Measurements from ENCODE around the gene FNBP1. TPM values are rescaled to one million over a fixed set of nuclear protein-coding genes. Genes with fewer than 3 reads are reported as not detected.
A peak's percentile ranks its signal among the peaks of the same experiment; 100 is the strongest.
"Not testable (repeated sequence)": the region's sequence is repeated elsewhere in the genome, so short reads cannot be mapped to it uniquely, and the experiment has no call there.

FNBP1 gene
- total and polyA plus RNA-seq, 9 donors, result 15.0 to 28.4 (median 18.2) TPM

DNA sequence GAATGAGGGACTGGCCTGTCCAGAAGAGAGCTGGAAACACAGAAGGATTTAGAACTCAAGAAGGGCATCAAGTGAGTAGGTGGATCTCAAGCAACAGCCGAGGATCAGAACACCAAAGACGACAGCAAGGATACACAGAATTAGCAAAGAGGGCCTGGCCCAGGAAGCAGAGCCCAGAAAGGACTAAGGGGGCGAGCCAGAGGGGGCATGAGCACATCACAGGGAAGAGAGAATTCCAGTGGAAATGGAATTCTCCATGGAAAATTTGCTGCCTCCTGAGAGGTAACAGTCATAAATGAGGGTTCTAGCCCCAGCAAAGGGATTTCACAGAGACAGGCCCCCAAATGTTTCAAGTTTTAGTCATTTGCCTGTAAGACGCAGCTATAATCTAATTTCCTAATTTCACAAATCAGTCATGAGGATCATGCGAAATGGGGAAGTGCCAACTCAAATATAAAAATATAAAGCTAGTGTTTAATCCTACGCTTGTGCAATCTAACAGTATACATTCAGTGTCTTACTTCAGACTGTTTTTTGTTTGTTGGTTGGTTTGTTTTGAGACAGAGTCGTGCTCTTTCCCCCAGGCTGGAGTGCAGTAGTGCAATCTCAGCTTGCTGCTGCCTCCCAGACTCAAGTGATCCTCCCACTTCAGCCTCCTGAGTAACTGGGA is 46.7 kb downstream of the FNBP1 start:
- no peaks in the 10 kb centered on the region for H3K9me3 ChIP-seq (replicated peaks; ENCODE audit: control insufficient read depth, low read depth, low read length)
- H3K4me3 ChIP-seq (ENCODE audit: low read length), result no peak overlapping the region
- no peaks in the 10 kb centered on the region for H3K27me3 ChIP-seq (ENCODE audit: control insufficient read depth, insufficient read depth, low read length)
- DNase-seq, result peak; percentile 20
- 60% methylated on average over 3 of the region's 7 CpGs for WGBS (ENCODE audit: insufficient coverage)
- H3K4me1 ChIP-seq (ENCODE audit: control insufficient read depth, insufficient read depth, low read length), result no peaks in the 10 kb centered on the region
- H3K36me3 ChIP-seq (ENCODE audit: control insufficient read depth, insufficient read depth, low read length), result no peaks in the 10 kb centered on the region
- no peak overlapping the region for H3K27ac ChIP-seq (ENCODE audit: low read length)

DNA sequence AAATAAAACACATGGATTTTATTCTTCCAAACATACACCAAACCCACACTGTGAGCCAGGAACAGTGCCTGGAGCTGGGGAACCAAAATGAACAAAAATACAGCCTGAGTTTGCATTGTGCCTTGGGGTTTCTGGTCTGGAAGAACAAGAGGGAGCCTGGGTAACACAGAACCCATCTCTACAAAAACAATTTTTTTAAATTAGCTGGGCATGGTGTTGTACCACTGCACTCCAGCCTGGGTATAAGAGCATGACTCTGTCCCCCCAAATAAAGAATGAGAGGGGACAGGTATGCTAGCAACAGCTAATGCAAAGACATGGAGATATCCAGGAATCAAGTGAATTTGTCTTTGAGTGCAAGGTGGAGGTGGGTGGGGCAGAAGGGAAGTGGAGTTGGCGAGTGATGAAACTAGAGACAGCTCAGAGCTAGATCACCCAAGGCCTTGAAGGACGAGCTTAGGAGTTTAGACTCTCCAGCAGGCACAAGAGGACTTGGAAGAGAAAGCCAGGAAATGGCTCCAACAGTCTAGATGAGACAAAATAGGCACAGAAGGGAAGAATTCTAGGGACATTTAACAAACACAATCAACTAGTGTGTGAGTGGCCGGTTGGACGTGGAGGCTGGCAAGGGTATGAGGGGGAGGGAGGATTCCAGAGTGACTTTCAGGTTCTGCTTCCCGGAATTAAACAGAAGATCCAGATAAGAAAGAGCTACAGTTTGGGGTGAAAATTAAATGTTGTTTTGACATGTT is 47.4 kb downstream of the FNBP1 start:
- DNase-seq, result no peak
- Histone ChIP-seq H3K4me3 (ENCODE audit: low read length) (no peak overlapping the region), H3K27ac (ENCODE audit: low read length) (no peak overlapping the region), H3K4me1 (ENCODE audit: control insufficient read depth, insufficient read depth, low read length) (no peaks in the 10 kb centered on the region), H3K36me3 (ENCODE audit: control insufficient read depth, insufficient read depth, low read length) (no peaks in the 10 kb centered on the region), H3K9me3 (replicated peaks; ENCODE audit: control insufficient read depth, low read depth, low read length) (no peaks in the 10 kb centered on the region), H3K27me3 (ENCODE audit: control insufficient read depth, insufficient read depth, low read length) (no peaks in the 10 kb centered on the region)
- WGBS (ENCODE audit: insufficient coverage), result 81% methylated on average over 4 of the region's 5 CpGs

DNA sequence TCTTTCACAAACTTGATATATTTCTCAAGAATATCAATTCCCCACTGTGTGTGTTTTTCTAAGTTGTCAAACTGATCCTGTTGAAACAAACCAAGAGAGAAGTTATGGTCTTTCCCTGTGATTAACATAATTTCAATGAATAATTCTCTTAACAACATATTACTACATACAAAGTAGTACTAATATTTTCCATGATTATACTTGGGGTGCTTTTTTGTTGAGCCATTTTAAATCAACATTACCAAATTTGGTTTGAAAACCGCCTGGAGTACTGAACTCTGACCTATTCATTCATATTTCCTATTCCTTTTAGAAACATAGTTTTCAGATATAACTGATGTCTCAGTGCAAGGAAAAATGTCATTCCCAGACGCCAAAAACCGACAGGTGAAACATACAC is 48.1 kb downstream of the FNBP1 start:
- Histone ChIP-seq H3K4me1 (ENCODE audit: control insufficient read depth, insufficient read depth, low read length) (no peaks in the 10 kb centered on the region), H3K27me3 (ENCODE audit: control insufficient read depth, insufficient read depth, low read length) (no peaks in the 10 kb centered on the region), H3K4me3 (ENCODE audit: low read length) (no peak overlapping the region), H3K36me3 (ENCODE audit: control insufficient read depth, insufficient read depth, low read length) (no peaks in the 10 kb centered on the region), H3K27ac (ENCODE audit: low read length) (no peak overlapping the region), H3K9me3 (replicated peaks; ENCODE audit: control insufficient read depth, low read depth, low read length) (no peaks in the 10 kb centered on the region)
- no peak for DNase-seq
- WGBS (ENCODE audit: insufficient coverage), result no CpG with 5 or more reads among the region's 3 CpGs

- WGBS (ENCODE audit: insufficient coverage), result 100% methylated on average over 2 of the region's 6 CpGs
- DNase-seq; H3K4me1 ChIP-seq (ENCODE audit: control insufficient read depth, insufficient read depth, low read length); H3K4me3 ChIP-seq (ENCODE audit: low read length); H3K9me3 ChIP-seq (replicated peaks; ENCODE audit: control insufficient read depth, low read depth, low read length); H3K27me3 ChIP-seq (ENCODE audit: control insufficient read depth, insufficient read depth, low read length); H3K36me3 ChIP-seq (ENCODE audit: control insufficient read depth, insufficient read depth, low read length); H3K27ac ChIP-seq (ENCODE audit: low read length): not testable (repeated sequence)
These were observed 51.9 kb downstream of the FNBP1 start for GRCh38 chr9:129991139-129991538.

GRCh38 chr9:129990269-129991010 is 52.5 kb downstream of the FNBP1 start:
- Histone ChIP-seq H3K27ac (ENCODE audit: low read length) (no peak overlapping the region), H3K4me1 (ENCODE audit: control insufficient read depth, insufficient read depth, low read length) (no peaks in the 10 kb centered on the region)

GRCh38 chr9:129989740-129990139 is 53.2 kb downstream of the FNBP1 start:
- Histone ChIP-seq H3K9me3 (replicated peaks; ENCODE audit: control insufficient read depth, low read depth, low read length) (no peaks in the 10 kb centered on the region), H3K36me3 (ENCODE audit: control insufficient read depth, insufficient read depth, low read length) (peaks cover 2% of the 10 kb centered on the region), H3K4me1 (ENCODE audit: control insufficient read depth, insufficient read depth, low read length) (no peaks in the 10 kb centered on the region), H3K27me3 (ENCODE audit: control insufficient read depth, insufficient read depth, low read length) (no peaks in the 10 kb centered on the region), H3K4me3 (ENCODE audit: low read length) (no peak overlapping the region), H3K27ac (ENCODE audit: low read length) (no peak overlapping the region)
- no peak for DNase-seq
- 79% methylated on average over 5 of the region's 7 CpGs for WGBS (ENCODE audit: insufficient coverage)

More at GRCh38 chr9:129990269-129991010, 52.5 kb downstream of the FNBP1 start:
- no peak for DNase-seq
- Histone ChIP-seq H3K9me3 (replicated peaks; ENCODE audit: control insufficient read depth, low read depth, low read length) (no peaks in the 10 kb centered on the region), H3K36me3 (ENCODE audit: control insufficient read depth, insufficient read depth, low read length) (peaks cover 2% of the 10 kb centered on the region), H3K4me3 (ENCODE audit: low read length) (no peak overlapping the region), H3K27me3 (ENCODE audit: control insufficient read depth, insufficient read depth, low read length) (no peaks in the 10 kb centered on the region)
- 64% methylated on average over 6 of the region's 6 CpGs for WGBS (ENCODE audit: insufficient coverage)

- H3K9me3 ChIP-seq (replicated peaks; ENCODE audit: control insufficient read depth, low read depth, low read length), result no peaks in the 10 kb centered on the region
- H3K4me3 ChIP-seq (ENCODE audit: low read length), result no peak overlapping the region
- 88% methylated on average over 1 of the region's 3 CpGs for WGBS (ENCODE audit: insufficient coverage)
- no peak for DNase-seq
- H3K36me3 ChIP-seq (ENCODE audit: control insufficient read depth, insufficient read depth, low read length), result peaks cover 2% of the 10 kb centered on the region
- no peaks in the 10 kb centered on the region for H3K27me3 ChIP-seq (ENCODE audit: control insufficient read depth, insufficient read depth, low read length)
- H3K27ac ChIP-seq (ENCODE audit: low read length), result no peak overlapping the region
- H3K4me1 ChIP-seq (ENCODE audit: control insufficient read depth, insufficient read depth, low read length), result no peaks in the 10 kb centered on the region
These were observed 53.7 kb downstream of the FNBP1 start for GRCh38 chr9:129989362-129989708.

- WGBS (ENCODE audit: insufficient coverage), result 61% methylated on average over 5 of the region's 9 CpGs
- no peak for DNase-seq
- Histone ChIP-seq H3K36me3 (ENCODE audit: control insufficient read depth, insufficient read depth, low read length) (peaks cover 2% of the 10 kb centered on the region), H3K4me1 (ENCODE audit: control insufficient read depth, insufficient read depth, low read length) (no peaks in the 10 kb centered on the region), H3K4me3 (ENCODE audit: low read length) (no peak overlapping the region), H3K9me3 (replicated peaks; ENCODE audit: control insufficient read depth, low read depth, low read length) (no peaks in the 10 kb centered on the region), H3K27ac (ENCODE audit: low read length) (no peak overlapping the region), H3K27me3 (ENCODE audit: control insufficient read depth, insufficient read depth, low read length) (no peaks in the 10 kb centered on the region)
These were observed 54.2 kb downstream of the FNBP1 start for GRCh38 chr9:129988607-129989361.

- Histone ChIP-seq H3K4me3 (ENCODE audit: low read length) (no peak overlapping the region), H3K27ac (ENCODE audit: low read length) (no peak overlapping the region), H3K27me3 (ENCODE audit: control insufficient read depth, insufficient read depth, low read length) (no peaks in the 10 kb centered on the region), H3K9me3 (replicated peaks; ENCODE audit: control insufficient read depth, low read depth, low read length) (no peaks in the 10 kb centered on the region), H3K36me3 (ENCODE audit: control insufficient read depth, insufficient read depth, low read length) (peaks cover 2% of the 10 kb centered on the region), H3K4me1 (ENCODE audit: control insufficient read depth, insufficient read depth, low read length) (no peaks in the 10 kb centered on the region)
- no CpG with 5 or more reads among the region's 1 CpG for WGBS (ENCODE audit: insufficient coverage)
- no peak for DNase-seq
These were observed 55.0 kb downstream of the FNBP1 start for GRCh38 chr9:129987941-129988340.

DNA sequence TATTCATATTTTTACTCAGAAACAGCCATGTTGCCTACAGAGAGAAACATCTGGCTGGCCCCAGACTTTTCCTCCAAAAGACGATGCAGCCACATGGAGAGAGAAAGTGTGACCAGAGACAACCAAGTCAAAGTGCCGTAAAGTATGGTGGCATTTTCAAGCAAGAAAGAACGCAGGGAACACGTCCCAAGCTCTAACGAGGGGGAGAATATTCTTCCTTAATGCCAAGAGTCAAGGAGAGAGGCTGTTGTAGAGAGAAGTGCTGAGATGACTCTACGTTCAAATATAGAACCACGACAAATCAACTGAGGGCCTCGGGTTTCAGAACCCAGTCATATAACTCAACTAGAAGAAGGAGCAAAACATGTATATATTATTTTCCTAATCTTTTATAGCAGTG is 55.9 kb downstream of the FNBP1 start:
- 43% methylated on average over 3 of the region's 8 CpGs for WGBS (ENCODE audit: insufficient coverage)
- DNase-seq, result no peak
- H3K9me3 ChIP-seq (replicated peaks; ENCODE audit: control insufficient read depth, low read depth, low read length), result no peaks in the 10 kb centered on the region
- H3K4me3 ChIP-seq (ENCODE audit: low read length), result no peak overlapping the region
- H3K27ac ChIP-seq (ENCODE audit: low read length), result no peak overlapping the region
- no peaks in the 10 kb centered on the region for H3K4me1 ChIP-seq (ENCODE audit: control insufficient read depth, insufficient read depth, low read length)
- no peaks in the 10 kb centered on the region for H3K27me3 ChIP-seq (ENCODE audit: control insufficient read depth, insufficient read depth, low read length)
- H3K36me3 ChIP-seq (ENCODE audit: control insufficient read depth, insufficient read depth, low read length), result peaks cover 2% of the 10 kb centered on the region
